GM12878 (cell line): ENCODE data around the gene ANKRD34A. TPM values are rescaled to one million over a fixed set of nuclear protein-coding genes. Genes with fewer than 3 reads are reported as not detected.

Experiments used
- BCLAF1 ChIP-seq: fragments of 450-650 bp; IDR thresholded peaks from 2 replicates; pipeline ENCODE4 v1.6.1; 2017; ENCODE audit warnings: antibody characterized with exemption, mild to moderate bottlenecking, moderate library complexity
- BRCA1 ChIP-seq: IDR thresholded peaks from 2 replicates; pipeline ENCODE4 v1.6.1; 2011; ENCODE audit warnings: low read depth, low read length, improper control_type of control experiment
- CEBPB ChIP-seq, 2 experiments: fragments of 150-350 bp in 1 of 2; IDR thresholded peaks; 2 replicates each; pipeline ENCODE4 v1.6.1; 2012 to 2014; ENCODE audit warnings: low read depth in 2 of 2, low read length in 2 of 2, borderline replicate concordance in 1 of 2, inconsistent platforms in 1 of 2
- CHD2 ChIP-seq: IDR thresholded peaks from 2 replicates; pipeline ENCODE4 v1.6.1; 2011; ENCODE audit warnings: low read depth, low read length, improper control_type of control experiment, borderline replicate concordance
- E4F1 ChIP-seq: fragments of 450-650 bp; IDR thresholded peaks from 2 replicates; pipeline ENCODE4 v1.6.1; 2018; ENCODE audit warnings: borderline replicate concordance, mild to moderate bottlenecking; ENCODE audit not compliant: partially characterized antibody
- EED ChIP-seq: sonication (generic); IDR thresholded peaks from 2 replicates; pipeline ENCODE4 v1.6.1; 2016; ENCODE audit warnings: antibody characterized with exemption, low read depth
- EGR1 ChIP-seq, 2 experiments: IDR thresholded peaks; 1 replicate in 1 of 2; 2 replicates in 1 of 2; pipeline ENCODE4 v1.6.1; 2011 to 2012; ENCODE audit warnings: low read depth in 2 of 2, low read length in 2 of 2, borderline replicate concordance in 1 of 2, mild to moderate bottlenecking in 1 of 2, moderate library complexity in 1 of 2
- FOXK2 ChIP-seq: fragments of 450-650 bp; IDR thresholded peaks from 2 replicates; pipeline ENCODE4 v1.6.1; 2017; ENCODE audit warnings: mild to moderate bottlenecking, moderate library complexity
- HDAC6 ChIP-seq: fragments of 200-600 bp; sonication (generic); IDR thresholded peaks from one replicate; pipeline ENCODE4 v1.8.0; 2017; ENCODE audit warnings: antibody characterized with exemption; ENCODE audit not compliant: unreplicated experiment
- KAT2A ChIP-seq: conservative IDR thresholded peaks from 2 replicates; pipeline ENCODE4 v1.6.1; 2011; ENCODE audit warnings: low read depth, low read length; ENCODE audit not compliant: control insufficient read depth
- MEF2B ChIP-seq: fragments of 450-650 bp; IDR thresholded peaks from 2 replicates; pipeline ENCODE4 v1.6.1; 2018; ENCODE audit warnings: mild to moderate bottlenecking, moderate library complexity; ENCODE audit not compliant: partially characterized antibody, poor library complexity, severe bottlenecking
- MTA3 ChIP-seq: IDR thresholded peaks from 2 replicates; pipeline ENCODE4 v1.6.1; 2012; ENCODE audit warnings: low read length, inconsistent platforms, borderline replicate concordance
- NFYA ChIP-seq: IDR thresholded peaks from 2 replicates; pipeline ENCODE4 v1.6.1; 2011; ENCODE audit warnings: low read depth, mild to moderate bottlenecking, low read length, improper control_type of control experiment, borderline replicate concordance
- SMAD1 ChIP-seq: fragments of 450-650 bp; IDR thresholded peaks from 2 replicates; pipeline ENCODE4 v1.6.1; 2018; ENCODE audit warnings: mild to moderate bottlenecking, low read depth; ENCODE audit not compliant: partially characterized antibody
- SMAD5 ChIP-seq: IDR thresholded peaks from 2 replicates; pipeline ENCODE4 v1.6.1; 2016; ENCODE audit warnings: antibody characterized with exemption, low read depth
- SMC3 ChIP-seq: IDR thresholded peaks from 2 replicates; pipeline ENCODE4 v1.6.1; 2011; ENCODE audit warnings: low read length, improper control_type of control experiment, borderline replicate concordance
- STAT1 ChIP-seq: fragments of 450-650 bp; conservative IDR thresholded peaks from 2 replicates; pipeline ENCODE4 v1.6.1; 2014; ENCODE audit warnings: antibody characterized with exemption, mild to moderate bottlenecking
- STAT3 ChIP-seq: IDR thresholded peaks from 2 replicates; pipeline ENCODE4 v1.6.1; 2011; ENCODE audit warnings: low read depth, low read length, improper control_type of control experiment
- TARDBP ChIP-seq: IDR thresholded peaks from 2 replicates; pipeline ENCODE4 v1.6.1; 2016; ENCODE audit warnings: borderline replicate concordance
- TCF3 ChIP-seq: IDR thresholded peaks from 2 replicates; pipeline ENCODE4 v1.6.1; 2012; ENCODE audit warnings: low read depth, mild to moderate bottlenecking, low read length, borderline replicate concordance; ENCODE audit not compliant: insufficient read depth
- ZBTB11 ChIP-seq: fragments of 450-650 bp; formaldehyde crosslinking; IDR thresholded peaks from 2 replicates; pipeline ENCODE4 v1.5.0; 2022; ENCODE audit warnings: mild to moderate bottlenecking, missing genetic modification characterization
- polyA plus RNA-seq, 11 experiments: library from polyadenylated mRNA; depleted of rRNA in 4 of 11; unstranded in 6 of 11; stranded (reverse) in 5 of 11; fragments of >200 nt; fragmentation: Nextera tagmentation in 4 of 11; fragmentation: Illumina TruSeq in 1 of 11; extraction: Ambion mirVana in 4 of 11; extraction: Trizol in 1 of 11; gene quantifications; 1 replicate in 1 of 11; 2 replicates in 10 of 11; pipeline versions ENCODE4 v1.2.1 to v1.2.3, GENCODE V29; 2011 to 2016; ENCODE audit warnings: inconsistent platforms in 2 of 11, missing spikeins in 2 of 11, low read depth in 1 of 11
- total RNA-seq, 4 experiments: library from RNA; depleted of rRNA in 3 of 4; stranded (reverse); fragments of >200 nt in 3 of 4; fragmentation: Illumina TruSeq in 1 of 4; extraction: Trizol in 1 of 4; gene quantifications; 2 replicates each; pipeline versions ENCODE4 v1.2.1 to v1.2.3, GENCODE V29; 2013 to 2021

The ANKRD34A gene
- total and polyA plus RNA-seq, 10 of the 15 experiments (the other 5 are each of a cell fraction or from before 2014, with no cell fraction given) = 0.40 to 3.5 (median 1.6) TPM

GRCh38 chr1:145979746-145980456 lies 15.5 kb upstream of the ANKRD34A start (continued):
- no peak for TF ChIP-seq KAT2A
- TF ChIP-seq BCLAF1 = no peak
- TF ChIP-seq BRCA1 = no peak
- no peak for TF ChIP-seq HDAC6
- TF ChIP-seq E4F1 = no peak
- TF ChIP-seq SMAD5 = no peak; the same call in 1 of the 2 replicates
- TF ChIP-seq NFYA = no peak
- no peak for TF ChIP-seq TARDBP
- TF ChIP-seq CHD2 = no peak
- no peak for TF ChIP-seq MEF2B
- no peak for TF ChIP-seq STAT3
- TF ChIP-seq EED = peak; percentile 12; the same call in 1 of the 2 replicates
- TF ChIP-seq TCF3 = no peak
- TF ChIP-seq STAT1 = no peak
- no peak for TF ChIP-seq ZBTB11 (CRISPR knock-in tag)
- TF ChIP-seq SMAD1 = no peak
- no peak for TF ChIP-seq EGR1 (IDR thresholded peaks at IDR 0.05; ENCODE audit: borderline replicate concordance in 1 of 2, low read depth in 2 of 2, low read length in 2 of 2)
- TF ChIP-seq FOXK2 = no peak
- no peak; the same call in 1 of the 2 replicates for TF ChIP-seq MTA3
- no peak for TF ChIP-seq SMC3
- TF ChIP-seq CEBPB (IDR thresholded peaks at IDR 0.05; ENCODE audit: borderline replicate concordance in 1 of 2, low read depth in 2 of 2, low read length in 2 of 2) = peak in 1 of 2 experiments; percentile 48; a peak in 1 of 4 replicates
